Suppressor macrophage treated with lipopolysaccharide for 4 hours (primary cell): ENCODE measurements around the gene TCAIM.
"Not testable (repeated sequence)": the region's sequence is repeated elsewhere in the genome, so short reads cannot be mapped to it uniquely, and the experiment has no call there.

ENCODE experiments used
- DNase-seq: peaks from one replicate; pipeline ENCODE4 v3.0.0-alpha.2; 2020

Gene TCAIM

GRCh38 chr3:44338010-44338827, at the start of gene TCAIM:
TCAIM (plus strand) TSS chr3:44338766; CDS start chr3:44354783, 16,017 bp downstream.
- DNase-seq, result peak; percentile 98

GRCh38 chr3:44289882-44290462, 48.6 kb upstream of the TCAIM start:
- no peak for DNase-seq

- DNase-seq, result no peak
Measured at GRCh38 chr3:44292276-44292675, 46.3 kb upstream of the TCAIM start.

- no peak for DNase-seq
Measured at GRCh38 chr3:44292947-44293346, 45.6 kb upstream of the TCAIM start.

- no peak for DNase-seq
Measured at GRCh38 chr3:44297255-44297654, 41.3 kb upstream of the TCAIM start.

- no peak for DNase-seq
Measured at GRCh38 chr3:44301746-44302145, 36.8 kb upstream of the TCAIM start.

GRCh38 chr3:44309500-44309899, 29.1 kb upstream of the TCAIM start:
- DNase-seq, result no peak

GRCh38 chr3:44318891-44319311, 19.7 kb upstream of the TCAIM start:
- DNase-seq, result no peak

GRCh38 chr3:44321335-44321734, 17.2 kb upstream of the TCAIM start:
- no peak for DNase-seq

- DNase-seq, result peak; percentile 74
Measured at GRCh38 chr3:44323341-44323955, 15.1 kb upstream of the TCAIM start.

GRCh38 chr3:44324584-44324983, 14.0 kb upstream of the TCAIM start:
- DNase-seq, result no peak

GRCh38 chr3:44326019-44326418, 12.5 kb upstream of the TCAIM start:
- no peak for DNase-seq

GRCh38 chr3:44326515-44326914, 12.1 kb upstream of the TCAIM start:
- no peak for DNase-seq

GRCh38 chr3:44329946-44330345, 8.6 kb upstream of the TCAIM start:
- peak; percentile 11 for DNase-seq

GRCh38 chr3:44330444-44330843, 8.1 kb upstream of the TCAIM start:
- DNase-seq, result no peak

GRCh38 chr3:44334326-44334725, 4.2 kb upstream of the TCAIM start:
- peak; percentile 17 for DNase-seq

GRCh38 chr3:44337248-44337785, 1.2 kb upstream of the TCAIM start:
- no peak for DNase-seq

GRCh38 chr3:44338828-44339127, 212 bp downstream of the TCAIM start:
- DNase-seq, result no peak

GRCh38 chr3:44339181-44340057, 853 bp downstream of the TCAIM start:
- DNase-seq, result no peak

- DNase-seq, result peak; percentile 12
Measured at GRCh38 chr3:44340058-44340395, 1.5 kb downstream of the TCAIM start.

GRCh38 chr3:44342176-44342790, 3.7 kb downstream of the TCAIM start:
- DNase-seq, result no peak

- DNase-seq, result no peak
Measured at GRCh38 chr3:44343421-44343820, 4.9 kb downstream of the TCAIM start.

GRCh38 chr3:44346590-44346989, 8.0 kb downstream of the TCAIM start:
- not testable (repeated sequence) for DNase-seq
